Neural cell (in vitro differentiated cells): ENCODE measurements around the gene PTPRK. TPM values are rescaled to one million over a fixed set of nuclear protein-coding genes. Genes with fewer than 3 reads are reported as not detected.

ENCODE experiments used
- H2AFZ ChIP-seq: fragments of 200-600, 300-800 bp; sonication (generic), shearing (Covaris generic); 2 replicates; pipeline ENCODE4 v1.6.0; 2014; ENCODE audit warnings: low read depth, mild to moderate bottlenecking, antibody characterized with exemption, low read length, moderate library complexity
- H3F3A ChIP-seq: fragments of 200-600 bp; shearing (Covaris generic); 2 replicates; pipeline ENCODE4 v1.6.1; 2016; ENCODE audit warnings: mild to moderate bottlenecking, moderate library complexity, mixed read lengths, antibody characterized with exemption, low read length; ENCODE audit not compliant: insufficient read depth, poor library complexity, severe bottlenecking
- H3K27ac ChIP-seq: fragments of 200-600, 300-800 bp; sonication (generic), shearing (Covaris generic); 2 replicates; pipeline ENCODE4 v1.5.1; 2014; ENCODE audit warnings: mild to moderate bottlenecking, low read length, moderate library complexity
- H3K27me3 ChIP-seq: fragments of 300-800, 200-600 bp; sonication (generic), shearing (Covaris generic); 2 replicates; pipeline ENCODE4 v1.6.0; 2014; ENCODE audit warnings: mild to moderate bottlenecking, low read depth, low read length, moderate library complexity; ENCODE audit not compliant: insufficient read depth
- H3K36me3 ChIP-seq: fragments of 300-800, 200-600 bp; sonication (generic), shearing (Covaris generic); 2 replicates; pipeline ENCODE4 v1.5.1; 2014; ENCODE audit warnings: mild to moderate bottlenecking, antibody characterized with exemption, low read length, moderate library complexity; ENCODE audit not compliant: insufficient read depth
- H3K4me2 ChIP-seq: fragments of 300-800, 200-600 bp; sonication (generic), shearing (Covaris generic); 2 replicates; pipeline ENCODE4 v1.6.0; 2014; ENCODE audit warnings: mild to moderate bottlenecking, low read length
- H3K4me3 ChIP-seq: fragments of 300-800, 200-600 bp; sonication (generic), shearing (Covaris generic); 2 replicates; pipeline ENCODE4 v1.5.1; 2014; ENCODE audit warnings: mild to moderate bottlenecking, low read length, moderate library complexity
- H3K79me2 ChIP-seq: fragments of 200-600 bp; shearing (Covaris generic); replicated peaks from 2 replicates; pipeline ENCODE4 v1.6.0; 2014; ENCODE audit warnings: mild to moderate bottlenecking, low read length, moderate library complexity; ENCODE audit not compliant: insufficient read depth
- H3K9ac ChIP-seq: fragments of 300-800, 200-600 bp; sonication (generic), shearing (Covaris generic); 2 replicates; pipeline ENCODE4 v1.6.1; 2016; ENCODE audit warnings: mild to moderate bottlenecking, low read length, mixed read lengths
- H3K9me2 ChIP-seq: fragments of 200-600 bp; shearing (Covaris generic); 2 replicates; pipeline ENCODE4 v1.6.1; 2016; ENCODE audit warnings: mild to moderate bottlenecking, low read length, mixed read lengths; ENCODE audit not compliant: insufficient read depth
- H3K9me3 ChIP-seq: fragments of 200-600, 300-800 bp; sonication (generic), shearing (Covaris generic); 2 replicates; pipeline ENCODE4 v1.6.1; 2016; ENCODE audit warnings: mild to moderate bottlenecking, mixed run types, low read length, moderate library complexity, mixed read lengths
- H4K20me1 ChIP-seq: fragments of 200-600 bp; shearing (Covaris generic); 2 replicates; pipeline ENCODE4 v1.6.1; 2016; ENCODE audit warnings: mild to moderate bottlenecking, mixed run types; ENCODE audit not compliant: insufficient read depth
- CTCF ChIP-seq: fragments of 450-650 bp; IDR thresholded peaks from 2 replicates; pipeline ENCODE4 v1.5.1; 2014; ENCODE audit warnings: antibody characterized with exemption, mild to moderate bottlenecking, moderate library complexity; ENCODE audit not compliant: poor library complexity, severe bottlenecking
- EP300 ChIP-seq: fragments of 450-650 bp; conservative IDR thresholded peaks from 2 replicates; pipeline ENCODE4 v1.6.1; 2014; ENCODE audit warnings: antibody characterized with exemption, mild to moderate bottlenecking, moderate library complexity; ENCODE audit not compliant: poor library complexity, severe bottlenecking
- EZH2 ChIP-seq: fragments of 200-600, 300-800 bp; shearing (Covaris generic), sonication (generic); IDR thresholded peaks from 2 replicates; pipeline ENCODE4 v1.6.1; 2014; ENCODE audit warnings: antibody characterized with exemption, low read length, borderline replicate concordance, mild to moderate bottlenecking; ENCODE audit not compliant: insufficient read depth, poor library complexity, severe bottlenecking
- MXI1 ChIP-seq: fragments of 450-650 bp; conservative IDR thresholded peaks from 2 replicates; pipeline ENCODE4 v1.6.1; 2014; ENCODE audit warnings: antibody characterized with exemption, mild to moderate bottlenecking; ENCODE audit not compliant: poor library complexity, severe bottlenecking
- POLR2AphosphoS5 ChIP-seq: IDR thresholded peaks from 2 replicates; pipeline ENCODE4 v1.6.1; 2012
- RAD21 ChIP-seq: fragments of 450-650 bp; conservative IDR thresholded peaks from 2 replicates; pipeline ENCODE4 v1.6.1; 2014; ENCODE audit warnings: antibody characterized with exemption, mild to moderate bottlenecking, moderate library complexity
- SMC3 ChIP-seq: fragments of 450-650 bp; conservative IDR thresholded peaks from 2 replicates; pipeline ENCODE4 v1.6.1; 2014; ENCODE audit warnings: antibody characterized with exemption, mild to moderate bottlenecking, moderate library complexity; ENCODE audit not compliant: poor library complexity
- TAF1 ChIP-seq: IDR thresholded peaks from 2 replicates; pipeline ENCODE4 v1.6.1; 2012; ENCODE audit warnings: low read depth
- polyA plus RNA-seq: library from polyadenylated mRNA; depleted of rRNA; stranded (reverse); fragments of >200 nt; gene quantifications from 2 replicates; pipeline ENCODE4 v1.2.3, GENCODE V29; 2014
- TF ChIP-seq, protein P1 (sequence below): IDR thresholded peaks from 2 replicates; pipeline ENCODE4 v1.6.1; 2012; ENCODE audit warnings: borderline replicate concordance

Gene PTPRK
- polyA plus RNA-seq, 1 donor from 2014 or later = 10.4 TPM

GRCh38 chr6:128446497-128446896 is 73.9 kb downstream of the PTPRK start:
- Histone ChIP-seq H3F3A (no peaks in the 10 kb centered on the region), H3K36me3 (no peaks in the 10 kb centered on the region), H4K20me1 (no peaks in the 10 kb centered on the region), H3K27me3 (no peaks in the 10 kb centered on the region), H3K27ac (no peak overlapping the region), H3K79me2 (no peaks in the 10 kb centered on the region), H3K9me2 (no peaks in the 10 kb centered on the region), H2AFZ (no peak overlapping the region), H3K9me3 (no peaks in the 10 kb centered on the region), H3K4me3 (no peak overlapping the region), H3K9ac (no peak overlapping the region), H3K4me2 (no peak overlapping the region)
- TF ChIP-seq EZH2 (no peak), EP300 (no peak), CTCF (no peak), RAD21 (no peak), TAF1 (no peak), SMC3 (no peak), MXI1 (no peak), POLR2AphosphoS5 (no peak)
- TF ChIP-seq, protein P1, sequence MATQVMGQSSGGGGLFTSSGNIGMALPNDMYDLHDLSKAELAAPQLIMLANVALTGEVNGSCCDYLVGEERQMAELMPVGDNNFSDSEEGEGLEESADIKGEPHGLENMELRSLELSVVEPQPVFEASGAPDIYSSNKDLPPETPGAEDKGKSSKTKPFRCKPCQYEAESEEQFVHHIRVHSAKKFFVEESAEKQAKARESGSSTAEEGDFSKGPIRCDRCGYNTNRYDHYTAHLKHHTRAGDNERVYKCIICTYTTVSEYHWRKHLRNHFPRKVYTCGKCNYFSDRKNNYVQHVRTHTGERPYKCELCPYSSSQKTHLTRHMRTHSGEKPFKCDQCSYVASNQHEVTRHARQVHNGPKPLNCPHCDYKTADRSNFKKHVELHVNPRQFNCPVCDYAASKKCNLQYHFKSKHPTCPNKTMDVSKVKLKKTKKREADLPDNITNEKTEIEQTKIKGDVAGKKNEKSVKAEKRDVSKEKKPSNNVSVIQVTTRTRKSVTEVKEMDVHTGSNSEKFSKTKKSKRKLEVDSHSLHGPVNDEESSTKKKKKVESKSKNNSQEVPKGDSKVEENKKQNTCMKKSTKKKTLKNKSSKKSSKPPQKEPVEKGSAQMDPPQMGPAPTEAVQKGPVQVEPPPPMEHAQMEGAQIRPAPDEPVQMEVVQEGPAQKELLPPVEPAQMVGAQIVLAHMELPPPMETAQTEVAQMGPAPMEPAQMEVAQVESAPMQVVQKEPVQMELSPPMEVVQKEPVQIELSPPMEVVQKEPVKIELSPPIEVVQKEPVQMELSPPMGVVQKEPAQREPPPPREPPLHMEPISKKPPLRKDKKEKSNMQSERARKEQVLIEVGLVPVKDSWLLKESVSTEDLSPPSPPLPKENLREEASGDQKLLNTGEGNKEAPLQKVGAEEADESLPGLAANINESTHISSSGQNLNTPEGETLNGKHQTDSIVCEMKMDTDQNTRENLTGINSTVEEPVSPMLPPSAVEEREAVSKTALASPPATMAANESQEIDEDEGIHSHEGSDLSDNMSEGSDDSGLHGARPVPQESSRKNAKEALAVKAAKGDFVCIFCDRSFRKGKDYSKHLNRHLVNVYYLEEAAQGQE = no peak

- Histone ChIP-seq H3K79me2 (no peaks in the 10 kb centered on the region), H3K36me3 (no peaks in the 10 kb centered on the region), H3F3A (no peaks in the 10 kb centered on the region), H3K9ac (no peak overlapping the region), H2AFZ (no peak overlapping the region), H3K4me3 (no peak overlapping the region), H3K9me2 (no peaks in the 10 kb centered on the region), H3K27ac (no peak overlapping the region), H3K9me3 (no peaks in the 10 kb centered on the region), H4K20me1 (no peaks in the 10 kb centered on the region), H3K4me2 (no peak overlapping the region), H3K27me3 (no peaks in the 10 kb centered on the region)
- TF ChIP-seq EP300 = no peak
- TF ChIP-seq RAD21 = no peak
- no peak for TF ChIP-seq MXI1
- no peak for TF ChIP-seq POLR2AphosphoS5
- no peak for TF ChIP-seq EZH2
Observed at GRCh38 chr6:128443553-128443952, 76.8 kb downstream of the PTPRK start.

DNA sequence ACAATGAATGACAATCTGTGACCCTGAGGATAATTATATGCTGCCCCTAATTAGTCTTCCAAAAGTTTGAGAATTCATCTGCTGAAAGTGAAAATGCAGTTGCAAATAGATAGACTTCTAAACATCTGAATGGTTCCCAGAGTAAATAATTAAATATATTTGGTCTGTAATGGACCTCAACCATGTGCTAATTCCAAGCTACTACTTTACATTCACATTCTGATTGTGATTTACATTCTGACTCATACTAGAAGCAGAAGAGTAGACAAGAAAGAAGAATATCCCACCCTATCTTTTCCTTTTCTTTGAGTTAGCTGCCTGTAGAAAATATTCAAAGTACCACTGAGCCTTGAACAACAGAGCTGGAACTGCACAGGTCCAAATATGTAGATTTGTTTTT is 80.8 kb downstream of the PTPRK start:
- no peaks in the 10 kb centered on the region for H3K27me3 ChIP-seq
- TF ChIP-seq MXI1 = no peak
- TF ChIP-seq, protein P1 = no peak
- TF ChIP-seq TAF1 = no peak
- no peak for TF ChIP-seq POLR2AphosphoS5
- no peak for TF ChIP-seq CTCF

More for the DNA sequence above, 80.8 kb downstream of the PTPRK start:
- Histone ChIP-seq H3F3A (no peaks in the 10 kb centered on the region), H3K36me3 (no peaks in the 10 kb centered on the region), H2AFZ (no peak overlapping the region), H3K9ac (no peak overlapping the region), H3K27ac (no peak overlapping the region), H4K20me1 (no peaks in the 10 kb centered on the region), H3K4me2 (no peak overlapping the region), H3K4me3 (no peak overlapping the region), H3K9me2 (no peaks in the 10 kb centered on the region), H3K79me2 (no peaks in the 10 kb centered on the region), H3K9me3 (no peaks in the 10 kb centered on the region)
